SK-N-SH (cell line): ENCODE data around the gene NIF3L1.

Source experiments
- CHD2 ChIP-seq: fragments of 150-350 bp; IDR thresholded peaks from 2 replicates; pipeline ENCODE4 v1.6.1; 2018; ENCODE audit warnings: low read length; ENCODE audit not compliant: partially characterized antibody
- ELF1 ChIP-seq: IDR thresholded peaks from 2 replicates; pipeline ENCODE4 v1.4.0; 2012
- MXI1 ChIP-seq: IDR thresholded peaks from 2 replicates; pipeline ENCODE4 v1.6.1; 2012; ENCODE audit warnings: mild to moderate bottlenecking, low read depth, low read length, improper control_type of control experiment
- NFIC ChIP-seq: IDR thresholded peaks from 2 replicates; pipeline ENCODE4 v1.4.0; 2012; ENCODE audit warnings: borderline replicate concordance
- POLR2AphosphoS5 ChIP-seq: IDR thresholded peaks from 2 replicates; pipeline ENCODE4 v1.6.1; 2012; ENCODE audit warnings: low read depth, low read length
- RCOR1 ChIP-seq: fragments of 150-350 bp; IDR thresholded peaks from 2 replicates; pipeline ENCODE4 v1.6.1; 2017; ENCODE audit warnings: antibody characterized with exemption, low read length
- RFX5 ChIP-seq: IDR thresholded peaks from 2 replicates; pipeline ENCODE4 v1.6.1; 2012; ENCODE audit warnings: mild to moderate bottlenecking, improper control_type of control experiment, low read length
- RXRA ChIP-seq: IDR thresholded peaks from 2 replicates; pipeline ENCODE4 v1.4.0; 2012; ENCODE audit warnings: low read depth, mild to moderate bottlenecking, borderline replicate concordance
- TAF1 ChIP-seq: IDR thresholded peaks from 2 replicates; pipeline ENCODE4 v1.6.1; 2012; ENCODE audit warnings: low read depth, mild to moderate bottlenecking, low read length, moderate library complexity, borderline replicate concordance
- USF2 ChIP-seq: fragments of 150-350 bp; IDR thresholded peaks from 2 replicates; pipeline ENCODE4 v1.6.1; 2017; ENCODE audit warnings: antibody characterized with exemption, low read length, low read depth, borderline replicate concordance
- TF ChIP-seq, protein P1 (sequence below): fragments of 200-600 bp; sonication (generic); IDR thresholded peaks from 2 replicates; pipeline ENCODE4 v1.6.1; 2017; ENCODE audit warnings: antibody characterized with exemption, mild to moderate bottlenecking, moderate library complexity

DNA sequence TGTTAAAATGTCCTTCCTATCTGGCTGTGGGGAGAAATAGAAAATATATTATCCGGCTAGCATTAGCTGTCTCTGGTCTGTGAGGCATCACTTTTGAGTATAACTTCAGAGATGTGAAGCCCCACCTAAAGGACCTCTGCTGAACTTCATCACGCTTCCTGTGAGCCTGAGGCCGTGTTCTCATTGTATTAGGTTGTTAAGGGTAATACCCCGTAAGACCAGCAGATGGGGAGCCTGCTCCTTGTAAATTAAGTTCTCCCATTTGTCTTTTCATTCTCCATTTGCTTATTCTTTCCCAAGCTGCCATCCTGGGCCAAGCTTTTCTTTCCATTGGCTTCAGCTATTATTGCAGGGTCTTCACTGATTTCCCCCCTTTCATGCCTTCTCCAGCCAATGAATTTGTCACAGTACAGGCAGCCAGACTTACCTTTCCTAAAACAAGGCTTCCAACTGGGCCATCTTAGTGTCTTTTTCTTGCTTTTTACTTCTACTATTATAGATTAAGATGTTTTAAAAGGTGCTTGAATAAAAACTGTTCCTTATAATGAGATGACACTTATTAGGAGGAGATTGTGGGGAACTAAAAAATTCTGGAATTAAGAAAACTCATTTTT is 12.4 kb downstream of the NIF3L1 start:
- TF ChIP-seq, protein P1, sequence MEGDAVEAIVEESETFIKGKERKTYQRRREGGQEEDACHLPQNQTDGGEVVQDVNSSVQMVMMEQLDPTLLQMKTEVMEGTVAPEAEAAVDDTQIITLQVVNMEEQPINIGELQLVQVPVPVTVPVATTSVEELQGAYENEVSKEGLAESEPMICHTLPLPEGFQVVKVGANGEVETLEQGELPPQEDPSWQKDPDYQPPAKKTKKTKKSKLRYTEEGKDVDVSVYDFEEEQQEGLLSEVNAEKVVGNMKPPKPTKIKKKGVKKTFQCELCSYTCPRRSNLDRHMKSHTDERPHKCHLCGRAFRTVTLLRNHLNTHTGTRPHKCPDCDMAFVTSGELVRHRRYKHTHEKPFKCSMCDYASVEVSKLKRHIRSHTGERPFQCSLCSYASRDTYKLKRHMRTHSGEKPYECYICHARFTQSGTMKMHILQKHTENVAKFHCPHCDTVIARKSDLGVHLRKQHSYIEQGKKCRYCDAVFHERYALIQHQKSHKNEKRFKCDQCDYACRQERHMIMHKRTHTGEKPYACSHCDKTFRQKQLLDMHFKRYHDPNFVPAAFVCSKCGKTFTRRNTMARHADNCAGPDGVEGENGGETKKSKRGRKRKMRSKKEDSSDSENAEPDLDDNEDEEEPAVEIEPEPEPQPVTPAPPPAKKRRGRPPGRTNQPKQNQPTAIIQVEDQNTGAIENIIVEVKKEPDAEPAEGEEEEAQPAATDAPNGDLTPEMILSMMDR: peak; percentile 80
- TF ChIP-seq RXRA (no peak), NFIC (no peak), USF2 (no peak), ELF1 (no peak), MXI1 (peak; percentile 34; the same call in 1 of the 2 replicates), CHD2 (no peak), RCOR1 (no peak), TAF1 (no peak), RFX5 (0 out of 2 replicates have a peak, but pooled peaks have one; percentile 18), POLR2AphosphoS5 (no peak)
